MM.1S (cell line): ENCODE results near the gene PTPRE.

ENCODE experiments used
- DNase-seq: peaks from one replicate; pipeline ENCODE4 v3.0.0-alpha.2; 2015
- H2AFZ ChIP-seq: fragments of 300-600 bp; sonication (generic); 2 replicates; pipeline ENCODE4 v1.6.0; 2016; ENCODE audit warnings: antibody characterized with exemption, low read length
- H3F3A ChIP-seq: fragments of 300-600 bp; sonication (generic); 2 replicates; pipeline ENCODE4 v1.6.1; 2016; ENCODE audit warnings: mild to moderate bottlenecking, antibody characterized with exemption, low read length, moderate library complexity, mixed read lengths; ENCODE audit not compliant: insufficient read depth
- H3K27ac ChIP-seq: fragments of 300-600 bp; sonication (generic); 2 replicates; pipeline ENCODE4 v1.5.1; 2016; ENCODE audit warnings: mild to moderate bottlenecking, low read length
- H3K27me3 ChIP-seq: fragments of 300-600 bp; sonication (generic); replicated peaks from 2 replicates; pipeline ENCODE4 v1.6.0; 2016; ENCODE audit warnings: low read length; ENCODE audit not compliant: insufficient read depth
- H3K36me3 ChIP-seq: fragments of 300-600 bp; sonication (generic); replicated peaks from 2 replicates; pipeline ENCODE4 v1.6.1; 2016; ENCODE audit warnings: mild to moderate bottlenecking, low read length, mixed read lengths; ENCODE audit not compliant: insufficient read depth
- H3K4me1 ChIP-seq: fragments of 300-600 bp; sonication (generic); 2 replicates; pipeline ENCODE4 v1.6.1; 2016; ENCODE audit warnings: low read length, mixed read lengths
- H3K4me2 ChIP-seq: fragments of 300-600 bp; sonication (generic); 2 replicates; pipeline ENCODE4 v1.6.0; 2016; ENCODE audit warnings: low read depth, low read length
- H3K4me3 ChIP-seq: fragments of 300-600 bp; sonication (generic); 2 replicates; pipeline ENCODE4 v1.5.1; 2016; ENCODE audit warnings: low read length, mixed read lengths
- H3K79me2 ChIP-seq: fragments of 300-600 bp; sonication (generic); 2 replicates; pipeline ENCODE4 v1.6.1; 2016; ENCODE audit warnings: mixed run types, low read length, mixed read lengths
- H3K9ac ChIP-seq: fragments of 300-600 bp; sonication (generic); 2 replicates; pipeline ENCODE4 v1.6.1; 2016; ENCODE audit warnings: low read length, mixed read lengths
- H3K9me2 ChIP-seq: fragments of 300-600 bp; sonication (generic); replicated peaks from 2 replicates; pipeline ENCODE4 v1.6.1; 2016; ENCODE audit warnings: mild to moderate bottlenecking, low read length, mixed read lengths; ENCODE audit not compliant: insufficient read depth
- H3K9me3 ChIP-seq: fragments of 300-600 bp; sonication (generic); replicated peaks from 2 replicates; pipeline ENCODE4 v1.6.1; 2016; ENCODE audit warnings: mild to moderate bottlenecking, low read length, mixed read lengths; ENCODE audit not compliant: insufficient read depth
- H4K20me1 ChIP-seq: fragments of 300-600 bp; sonication (generic); 2 replicates; pipeline ENCODE4 v1.6.1; 2016; ENCODE audit warnings: mild to moderate bottlenecking, low read length, moderate library complexity, mixed read lengths; ENCODE audit not compliant: insufficient read depth
- CTCF ChIP-seq: fragments of 300-600 bp; sonication (generic); IDR thresholded peaks from 2 replicates; pipeline ENCODE4 v1.5.1; 2016; ENCODE audit warnings: antibody characterized with exemption, low read length, mixed read lengths
- EZH2 ChIP-seq: fragments of 300-600 bp; sonication (generic); optimal IDR thresholded peaks from 2 replicates; pipeline ENCODE3; 2017; ENCODE audit warnings: low read depth, mild to moderate bottlenecking, antibody characterized with exemption, low read length, mixed read lengths
- EZH2phosphoT487 ChIP-seq: fragments of 300-600 bp; sonication (generic); IDR thresholded peaks from 2 replicates; pipeline ENCODE4 v1.6.1; 2018; ENCODE audit warnings: antibody characterized with exemption, low read length

The PTPRE gene

GRCh38 chr10:128045833-128046120 lies 138.9 kb downstream of the PTPRE start:
- H3K9me2 ChIP-seq: no peaks in the 10 kb centered on the region
- H3K36me3 ChIP-seq: no peaks in the 10 kb centered on the region
- H3K4me2 ChIP-seq: no peak overlapping the region
- no peak overlapping the region for H2AFZ ChIP-seq
- H3K79me2 ChIP-seq: peaks cover 19% of the 10 kb centered on the region
- no peaks in the 10 kb centered on the region for H3K9me3 ChIP-seq
- no peaks in the 10 kb centered on the region for H4K20me1 ChIP-seq
- no peak for DNase-seq
- no peaks in the 10 kb centered on the region for H3K27me3 ChIP-seq
- H3F3A ChIP-seq: peaks cover 10% of the 10 kb centered on the region
- H3K27ac ChIP-seq: no peak overlapping the region
- no peak overlapping the region for H3K9ac ChIP-seq
- TF ChIP-seq EZH2: no peak
- no peak for TF ChIP-seq CTCF
- TF ChIP-seq EZH2phosphoT487: no peak
- H3K4me1 ChIP-seq: peaks cover 17% of the 10 kb centered on the region
- H3K4me3 ChIP-seq: no peak overlapping the region

- Histone ChIP-seq H3K9me2 (no peaks in the 10 kb centered on the region), H3K27ac (no peak overlapping the region; the same call in 1 of the 2 replicates), H3K4me2 (peak overlapping the region; percentile 82; the same call in 1 of the 2 replicates), H3K36me3 (no peaks in the 10 kb centered on the region), H3K4me3 (no peak overlapping the region), H3K27me3 (no peaks in the 10 kb centered on the region), H3F3A (peaks cover 10% of the 10 kb centered on the region), H2AFZ (peak overlapping the region; percentile 89), H3K9ac (peak overlapping the region; percentile 62; the same call in 1 of the 2 replicates), H4K20me1 (no peaks in the 10 kb centered on the region), H3K9me3 (no peaks in the 10 kb centered on the region), H3K4me1 (peaks cover 17% of the 10 kb centered on the region), H3K79me2 (peaks cover 19% of the 10 kb centered on the region)
- DNase-seq: no peak
- TF ChIP-seq EZH2: no peak
- no peak for TF ChIP-seq CTCF
- TF ChIP-seq EZH2phosphoT487: no peak
Measured at GRCh38 chr10:128046156-128046952, 139.5 kb downstream of the PTPRE start.

- DNase-seq: no peak
- Histone ChIP-seq H3K9me3 (no peaks in the 10 kb centered on the region), H3K9ac (peak overlapping the region; percentile 62; the same call in 1 of the 2 replicates), H3K4me1 (peaks cover 17% of the 10 kb centered on the region), H3K27ac (peak overlapping the region; percentile 66; the same call in 1 of the 2 replicates), H3K79me2 (peaks cover 19% of the 10 kb centered on the region), H3F3A (peaks cover 10% of the 10 kb centered on the region), H3K27me3 (no peaks in the 10 kb centered on the region), H3K9me2 (no peaks in the 10 kb centered on the region), H2AFZ (peak overlapping the region; percentile 89), H3K4me3 (peak overlapping the region; percentile 68), H3K4me2 (peak overlapping the region; percentile 82), H3K36me3 (no peaks in the 10 kb centered on the region), H4K20me1 (no peaks in the 10 kb centered on the region)
- TF ChIP-seq EZH2phosphoT487 (no peak), EZH2 (no peak), CTCF (no peak)
Measured at GRCh38 chr10:128046953-128047290, 140.0 kb downstream of the PTPRE start.
